KMS-11 (cell line): ENCODE results near the gene RGS9.

Experiments used
- H2AFZ ChIP-seq: fragments of 200-600 bp; sonication (generic); 2 replicates; pipeline ENCODE4 v1.6.1; 2016; ENCODE audit warnings: antibody characterized with exemption, mixed run types, low read depth
- H3K27ac ChIP-seq: fragments of 200-600 bp; sonication (generic); 2 replicates; pipeline ENCODE4 v1.6.1; 2016; ENCODE audit warnings: mild to moderate bottlenecking, mixed run types
- H3K27me3 ChIP-seq: fragments of 200-600 bp; sonication (generic); 2 replicates; pipeline ENCODE4 v1.6.1; 2017; ENCODE audit warnings: mild to moderate bottlenecking, low read depth, mixed run types, moderate library complexity; ENCODE audit not compliant: insufficient read depth
- H3K36me3 ChIP-seq: fragments of 200-600 bp; sonication (generic); 2 replicates; pipeline ENCODE4 v1.6.1; 2017; ENCODE audit warnings: mild to moderate bottlenecking, mixed run types; ENCODE audit not compliant: insufficient read depth
- H3K4me1 ChIP-seq: fragments of 200-600 bp; sonication (generic); 2 replicates; pipeline ENCODE4 v1.6.1; 2016; ENCODE audit warnings: mild to moderate bottlenecking, low read depth, mixed run types; ENCODE audit not compliant: poor library complexity, severe bottlenecking
- H3K4me2 ChIP-seq: fragments of 200-600 bp; sonication (generic); 2 replicates; pipeline ENCODE4 v1.7.0; 2016; ENCODE audit warnings: mild to moderate bottlenecking, mixed run types
- H3K4me3 ChIP-seq: fragments of 200-600 bp; sonication (generic); IDR thresholded peaks from 2 replicates; pipeline ENCODE4 v1.6.1; 2017; ENCODE audit warnings: low read depth, low read length, mixed read lengths; ENCODE audit not compliant: insufficient read depth
- H3K79me2 ChIP-seq: fragments of 200-600 bp; sonication (generic); 2 replicates; pipeline ENCODE4 v1.6.1; 2016; ENCODE audit warnings: low read depth, mixed run types; ENCODE audit not compliant: insufficient read depth
- H3K9ac ChIP-seq: fragments of 200-600 bp; sonication (generic); 2 replicates; pipeline ENCODE4 v1.6.1; 2016; ENCODE audit warnings: mild to moderate bottlenecking, mixed run types
- H4K20me1 ChIP-seq: fragments of 200-600 bp; sonication (generic); 2 replicates; pipeline ENCODE4 v1.6.1; 2016; ENCODE audit warnings: mild to moderate bottlenecking, mixed run types; ENCODE audit not compliant: insufficient read depth
- CTCF ChIP-seq: fragments of 200-600 bp; sonication (generic); conservative IDR thresholded peaks from 2 replicates; pipeline ENCODE4 v1.6.1; 2017; ENCODE audit warnings: low read depth, mild to moderate bottlenecking, antibody characterized with exemption, low read length, moderate library complexity, mixed read lengths

The RGS9 gene

GRCh38 chr17:65218261-65218660 lies 81.1 kb downstream of the RGS9 start:
- H3K27me3 ChIP-seq = no peaks in the 10 kb centered on the region
- no peak for TF ChIP-seq CTCF
- no peak overlapping the region for H3K4me3 ChIP-seq

DNA sequence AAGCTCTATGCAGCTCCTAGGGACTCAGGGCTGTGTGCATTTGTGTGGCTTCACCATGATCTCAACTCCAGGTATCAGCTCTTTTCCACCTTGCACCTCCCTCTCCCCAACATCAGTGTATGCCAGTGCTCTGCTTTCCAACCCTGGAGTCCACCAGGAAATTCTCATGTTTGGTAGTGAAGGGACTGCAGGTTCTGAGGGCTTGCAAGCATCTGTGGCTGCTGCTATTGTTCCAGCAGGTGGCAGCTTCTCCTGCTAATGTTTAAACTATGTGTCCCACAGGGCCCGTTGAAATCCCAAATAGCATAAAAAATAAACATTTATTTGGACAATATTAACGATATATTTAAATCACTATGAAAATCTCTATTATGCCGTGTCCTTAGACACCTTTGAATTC lies 82.0 kb downstream of the RGS9 start:
- Histone ChIP-seq H3K4me1 (no peaks in the 10 kb centered on the region), H2AFZ (no peak overlapping the region), H3K27me3 (no peaks in the 10 kb centered on the region), H3K36me3 (no peaks in the 10 kb centered on the region), H3K79me2 (no peaks in the 10 kb centered on the region), H3K27ac (no peak overlapping the region), H4K20me1 (no peaks in the 10 kb centered on the region), H3K4me3 (no peak overlapping the region), H3K4me2 (no peak overlapping the region), H3K9ac (no peak overlapping the region)
- no peak; the same call in 1 of the 2 replicates for TF ChIP-seq CTCF

More at GRCh38 chr17:65218261-65218660, 81.1 kb downstream of the RGS9 start:
- Histone ChIP-seq H3K79me2 (no peaks in the 10 kb centered on the region), H2AFZ (no peak overlapping the region), H3K4me1 (no peaks in the 10 kb centered on the region), H4K20me1 (no peaks in the 10 kb centered on the region), H3K9ac (no peak overlapping the region), H3K4me2 (no peak overlapping the region), H3K36me3 (no peaks in the 10 kb centered on the region), H3K27ac (no peak overlapping the region)

DNA sequence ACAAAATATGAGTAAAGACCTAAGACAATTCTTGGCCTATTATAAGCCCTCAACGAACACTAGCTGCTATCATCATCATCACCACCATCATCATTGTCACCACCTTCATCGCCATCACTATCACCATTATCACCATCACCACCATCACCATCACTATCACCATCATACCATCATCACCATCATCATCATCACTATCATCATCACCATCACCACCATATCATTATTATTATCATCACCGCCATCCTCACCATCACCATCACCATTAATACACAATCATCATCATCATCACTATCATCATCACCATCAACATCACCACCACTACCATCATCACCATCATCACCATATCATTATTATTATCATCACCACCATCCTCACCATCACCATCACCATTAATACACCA lies 82.5 kb downstream of the RGS9 start:
- no peaks in the 10 kb centered on the region for H4K20me1 ChIP-seq
- H3K4me1 ChIP-seq = no peaks in the 10 kb centered on the region
- no peak overlapping the region for H3K27ac ChIP-seq
- H2AFZ ChIP-seq = no peak overlapping the region
- H3K79me2 ChIP-seq = no peaks in the 10 kb centered on the region
- no peak for TF ChIP-seq CTCF
- no peaks in the 10 kb centered on the region for H3K27me3 ChIP-seq
- no peak overlapping the region for H3K4me3 ChIP-seq
- H3K36me3 ChIP-seq = no peaks in the 10 kb centered on the region
- H3K9ac ChIP-seq = no peak overlapping the region
- H3K4me2 ChIP-seq = no peak overlapping the region

DNA sequence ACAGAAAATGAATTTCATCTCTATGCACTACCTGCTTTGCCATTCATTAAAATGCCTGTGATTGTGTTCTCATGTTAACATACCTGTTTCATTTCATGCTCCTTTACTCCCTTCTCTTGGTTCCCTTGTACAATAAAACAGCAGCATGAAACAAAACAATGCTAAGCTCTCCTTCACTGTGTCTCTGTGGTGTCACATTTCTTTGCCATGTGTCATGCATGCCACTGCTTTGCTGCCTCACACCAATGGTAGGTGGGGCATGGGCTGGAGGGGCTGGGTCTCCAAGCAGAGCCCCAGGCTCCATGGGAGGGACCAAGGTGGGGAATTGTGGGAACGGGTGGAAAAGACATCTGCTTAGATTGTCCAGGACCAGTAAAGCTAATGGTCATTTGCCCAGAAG lies 83.6 kb downstream of the RGS9 start:
- Histone ChIP-seq H3K79me2 (no peaks in the 10 kb centered on the region), H3K4me2 (no peak overlapping the region), H3K27ac (no peak overlapping the region), H3K4me3 (no peak overlapping the region), H3K9ac (no peak overlapping the region), H3K4me1 (no peaks in the 10 kb centered on the region), H2AFZ (no peak overlapping the region), H3K36me3 (no peaks in the 10 kb centered on the region), H3K27me3 (no peaks in the 10 kb centered on the region), H4K20me1 (no peaks in the 10 kb centered on the region)
- TF ChIP-seq CTCF = no peak
